HepG2 (cell line): ENCODE results near the gene GPD1.

Experiments
- HOXA3 ChIP-seq: sonication (generic); formaldehyde crosslinking; IDR thresholded peaks from 2 replicates; pipeline ENCODE4 v1.5.0; 2020; ENCODE audit warnings: missing genetic modification reagents
- NR2C2 ChIP-seq: sonication (generic); formaldehyde crosslinking; IDR thresholded peaks from 2 replicates; pipeline ENCODE4 v1.4.0; 2020; ENCODE audit warnings: missing genetic modification reagents, mild to moderate bottlenecking, moderate library complexity, borderline replicate concordance
- TEAD2 ChIP-seq: sonication (generic); formaldehyde crosslinking; IDR thresholded peaks from 2 replicates; pipeline ENCODE4 v1.9.0; 2021; ENCODE audit warnings: missing genetic modification reagents
- ZNF274 ChIP-seq: sonication (generic); formaldehyde crosslinking; IDR thresholded peaks from 2 replicates; pipeline ENCODE4 v1.5.1; 2020; ENCODE audit warnings: mild to moderate bottlenecking, missing genetic modification reagents
- TF ChIP-seq, protein P1 (sequence below): IDR thresholded peaks from 2 replicates; pipeline ENCODE4 v1.6.1; 2016
- TF ChIP-seq, protein P2 (sequence below): sonication (generic); formaldehyde crosslinking; IDR thresholded peaks from 2 replicates; pipeline ENCODE4 v1.5.0; 2020; ENCODE audit warnings: mild to moderate bottlenecking, missing genetic modification reagents, moderate library complexity
- TF ChIP-seq, protein P3 (sequence below): sonication (generic); formaldehyde crosslinking; IDR thresholded peaks from 2 replicates; pipeline ENCODE4 v1.4.0; 2020; ENCODE audit warnings: missing genetic modification reagents, mild to moderate bottlenecking, borderline replicate concordance
- TF ChIP-seq, protein P4 (sequence below): sonication (generic); formaldehyde crosslinking; IDR thresholded peaks from 2 replicates; pipeline ENCODE4 v1.4.0; 2020; ENCODE audit warnings: mild to moderate bottlenecking, missing genetic modification reagents
- TF ChIP-seq, protein P5 (sequence below): sonication (generic); formaldehyde crosslinking; IDR thresholded peaks from 2 replicates; pipeline ENCODE4 v1.4.0; 2020; ENCODE audit warnings: missing genetic modification reagents

DNA sequence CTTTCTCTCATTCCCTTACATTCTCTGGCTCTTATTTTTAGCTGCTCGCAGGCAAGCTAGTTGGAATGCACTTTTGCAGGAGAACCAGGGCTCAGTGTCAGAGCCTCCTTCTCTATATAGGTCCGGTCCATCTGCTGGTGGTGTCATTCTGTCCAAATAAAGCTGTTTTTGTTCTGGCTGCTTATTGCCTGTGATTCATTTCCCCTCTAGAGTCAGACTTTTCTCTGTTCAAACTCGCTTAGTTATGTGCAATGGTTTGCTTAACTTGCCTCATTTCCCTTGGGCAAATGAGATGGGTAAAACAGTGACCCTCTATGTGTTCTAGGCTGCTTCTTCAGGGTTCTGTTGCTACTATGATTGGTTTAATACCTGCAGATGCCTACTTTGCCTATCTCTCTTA lies 15.8 kb upstream of the GPD1 start:
- TF ChIP-seq, protein P1, sequence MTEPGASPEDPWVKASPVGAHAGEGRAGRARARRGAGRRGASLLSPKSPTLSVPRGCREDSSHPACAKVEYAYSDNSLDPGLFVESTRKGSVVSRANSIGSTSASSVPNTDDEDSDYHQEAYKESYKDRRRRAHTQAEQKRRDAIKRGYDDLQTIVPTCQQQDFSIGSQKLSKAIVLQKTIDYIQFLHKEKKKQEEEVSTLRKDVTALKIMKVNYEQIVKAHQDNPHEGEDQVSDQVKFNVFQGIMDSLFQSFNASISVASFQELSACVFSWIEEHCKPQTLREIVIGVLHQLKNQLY (CRISPR knock-in tag): no peak
- TF ChIP-seq, protein P2, sequence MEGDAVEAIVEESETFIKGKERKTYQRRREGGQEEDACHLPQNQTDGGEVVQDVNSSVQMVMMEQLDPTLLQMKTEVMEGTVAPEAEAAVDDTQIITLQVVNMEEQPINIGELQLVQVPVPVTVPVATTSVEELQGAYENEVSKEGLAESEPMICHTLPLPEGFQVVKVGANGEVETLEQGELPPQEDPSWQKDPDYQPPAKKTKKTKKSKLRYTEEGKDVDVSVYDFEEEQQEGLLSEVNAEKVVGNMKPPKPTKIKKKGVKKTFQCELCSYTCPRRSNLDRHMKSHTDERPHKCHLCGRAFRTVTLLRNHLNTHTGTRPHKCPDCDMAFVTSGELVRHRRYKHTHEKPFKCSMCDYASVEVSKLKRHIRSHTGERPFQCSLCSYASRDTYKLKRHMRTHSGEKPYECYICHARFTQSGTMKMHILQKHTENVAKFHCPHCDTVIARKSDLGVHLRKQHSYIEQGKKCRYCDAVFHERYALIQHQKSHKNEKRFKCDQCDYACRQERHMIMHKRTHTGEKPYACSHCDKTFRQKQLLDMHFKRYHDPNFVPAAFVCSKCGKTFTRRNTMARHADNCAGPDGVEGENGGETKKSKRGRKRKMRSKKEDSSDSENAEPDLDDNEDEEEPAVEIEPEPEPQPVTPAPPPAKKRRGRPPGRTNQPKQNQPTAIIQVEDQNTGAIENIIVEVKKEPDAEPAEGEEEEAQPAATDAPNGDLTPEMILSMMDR (CRISPR knock-in tag): no peak
- TF ChIP-seq, protein P3, sequence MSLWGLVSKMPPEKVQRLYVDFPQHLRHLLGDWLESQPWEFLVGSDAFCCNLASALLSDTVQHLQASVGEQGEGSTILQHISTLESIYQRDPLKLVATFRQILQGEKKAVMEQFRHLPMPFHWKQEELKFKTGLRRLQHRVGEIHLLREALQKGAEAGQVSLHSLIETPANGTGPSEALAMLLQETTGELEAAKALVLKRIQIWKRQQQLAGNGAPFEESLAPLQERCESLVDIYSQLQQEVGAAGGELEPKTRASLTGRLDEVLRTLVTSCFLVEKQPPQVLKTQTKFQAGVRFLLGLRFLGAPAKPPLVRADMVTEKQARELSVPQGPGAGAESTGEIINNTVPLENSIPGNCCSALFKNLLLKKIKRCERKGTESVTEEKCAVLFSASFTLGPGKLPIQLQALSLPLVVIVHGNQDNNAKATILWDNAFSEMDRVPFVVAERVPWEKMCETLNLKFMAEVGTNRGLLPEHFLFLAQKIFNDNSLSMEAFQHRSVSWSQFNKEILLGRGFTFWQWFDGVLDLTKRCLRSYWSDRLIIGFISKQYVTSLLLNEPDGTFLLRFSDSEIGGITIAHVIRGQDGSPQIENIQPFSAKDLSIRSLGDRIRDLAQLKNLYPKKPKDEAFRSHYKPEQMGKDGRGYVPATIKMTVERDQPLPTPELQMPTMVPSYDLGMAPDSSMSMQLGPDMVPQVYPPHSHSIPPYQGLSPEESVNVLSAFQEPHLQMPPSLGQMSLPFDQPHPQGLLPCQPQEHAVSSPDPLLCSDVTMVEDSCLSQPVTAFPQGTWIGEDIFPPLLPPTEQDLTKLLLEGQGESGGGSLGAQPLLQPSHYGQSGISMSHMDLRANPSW (CRISPR knock-in tag): no peak
- TF ChIP-seq HOXA3 (no peak), ZNF274 (CRISPR knock-in tag) (no peak), TEAD2 (CRISPR knock-in tag) (no peak), NR2C2 (CRISPR knock-in tag) (no peak)
- TF ChIP-seq, protein P4, sequence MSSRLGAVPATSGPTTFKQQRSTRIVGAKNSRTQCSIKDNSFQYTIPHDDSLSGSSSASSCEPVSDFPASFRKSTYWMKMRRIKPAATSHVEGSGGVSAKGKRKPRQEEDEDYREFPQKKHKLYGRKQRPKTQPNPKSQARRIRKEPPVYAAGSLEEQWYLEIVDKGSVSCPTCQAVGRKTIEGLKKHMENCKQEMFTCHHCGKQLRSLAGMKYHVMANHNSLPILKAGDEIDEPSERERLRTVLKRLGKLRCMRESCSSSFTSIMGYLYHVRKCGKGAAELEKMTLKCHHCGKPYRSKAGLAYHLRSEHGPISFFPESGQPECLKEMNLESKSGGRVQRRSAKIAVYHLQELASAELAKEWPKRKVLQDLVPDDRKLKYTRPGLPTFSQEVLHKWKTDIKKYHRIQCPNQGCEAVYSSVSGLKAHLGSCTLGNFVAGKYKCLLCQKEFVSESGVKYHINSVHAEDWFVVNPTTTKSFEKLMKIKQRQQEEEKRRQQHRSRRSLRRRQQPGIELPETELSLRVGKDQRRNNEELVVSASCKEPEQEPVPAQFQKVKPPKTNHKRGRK (CRISPR knock-in tag): no peak
- TF ChIP-seq, protein P5, sequence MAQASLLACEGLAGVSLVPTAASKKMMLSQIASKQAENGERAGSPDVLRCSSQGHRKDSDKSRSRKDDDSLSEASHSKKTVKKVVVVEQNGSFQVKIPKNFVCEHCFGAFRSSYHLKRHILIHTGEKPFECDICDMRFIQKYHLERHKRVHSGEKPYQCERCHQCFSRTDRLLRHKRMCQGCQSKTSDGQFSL: no peak
